ENCODE data around the gene TMEM59. TPM values are rescaled to one million over a fixed set of nuclear protein-coding genes. Genes with fewer than 3 reads are reported as not detected.
"Not testable (repeated sequence)": the region's sequence is repeated elsewhere in the genome, so short reads cannot be mapped to it uniquely, and the experiment has no call there.

The TMEM59 gene
- total RNA-seq, 1 experiment from 2014 or later: 255 TPM

- no peak for DNase-seq (ENCODE audit: low spot score)
Measured at GRCh38 chr1:54013393-54014008, 39.5 kb downstream of the TMEM59 start.

- no peak for DNase-seq (ENCODE audit: low spot score)
Measured at GRCh38 chr1:54012863-54013262, 40.1 kb downstream of the TMEM59 start.

GRCh38 chr1:54012008-54012325, 41.0 kb downstream of the TMEM59 start:
- DNase-seq (ENCODE audit: low spot score): no peak

- no peak for DNase-seq (ENCODE audit: low spot score)
Measured at GRCh38 chr1:54011316-54012007, 41.5 kb downstream of the TMEM59 start.

GRCh38 chr1:54010415-54011117, 42.4 kb downstream of the TMEM59 start:
- no peak for DNase-seq (ENCODE audit: low spot score)

DNA sequence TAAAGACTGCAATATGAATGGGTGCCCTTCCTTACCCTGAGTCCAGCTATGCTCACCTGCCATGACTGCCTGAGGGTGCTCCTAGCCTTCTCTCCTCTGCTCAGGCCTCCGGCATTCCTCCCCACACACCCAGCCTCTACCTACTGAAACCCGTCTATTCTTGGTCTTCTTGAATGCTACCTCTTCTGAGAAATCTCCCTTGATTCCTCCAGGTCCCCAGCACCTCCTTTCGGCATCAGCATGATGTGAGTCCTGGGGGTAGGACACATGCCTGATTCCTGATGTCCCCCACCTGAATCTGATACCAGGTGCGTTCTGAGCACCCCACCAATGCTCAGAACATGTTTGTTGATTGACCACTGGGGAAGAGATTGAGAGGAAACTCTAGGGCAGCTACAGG, 43.6 kb downstream of the TMEM59 start:
- DNase-seq (ENCODE audit: low spot score): no peak

DNA sequence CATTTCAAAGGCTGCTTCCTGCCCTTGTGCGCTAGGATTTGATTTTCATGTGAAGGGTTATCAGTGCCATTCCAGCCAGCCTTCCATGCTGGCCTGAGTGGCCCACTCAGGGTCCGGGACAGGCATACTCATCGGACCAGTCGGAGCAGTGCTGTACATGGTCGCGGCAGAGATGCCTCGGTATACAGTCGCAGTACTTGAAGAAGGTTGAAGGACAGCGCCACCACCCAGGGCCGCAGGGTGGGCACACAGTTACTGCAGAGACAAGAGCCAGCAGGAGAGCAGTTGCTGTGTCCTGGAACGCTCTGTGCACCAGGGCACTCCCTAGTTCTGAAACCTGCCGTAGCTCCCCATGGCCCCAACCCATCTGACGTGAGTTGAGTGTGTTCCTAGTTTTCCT, 44.1 kb downstream of the TMEM59 start:
- DNase-seq (ENCODE audit: low spot score): no peak

GRCh38 chr1:54007613-54008012, 45.4 kb downstream of the TMEM59 start:
- no peak for DNase-seq (ENCODE audit: low spot score)

DNA sequence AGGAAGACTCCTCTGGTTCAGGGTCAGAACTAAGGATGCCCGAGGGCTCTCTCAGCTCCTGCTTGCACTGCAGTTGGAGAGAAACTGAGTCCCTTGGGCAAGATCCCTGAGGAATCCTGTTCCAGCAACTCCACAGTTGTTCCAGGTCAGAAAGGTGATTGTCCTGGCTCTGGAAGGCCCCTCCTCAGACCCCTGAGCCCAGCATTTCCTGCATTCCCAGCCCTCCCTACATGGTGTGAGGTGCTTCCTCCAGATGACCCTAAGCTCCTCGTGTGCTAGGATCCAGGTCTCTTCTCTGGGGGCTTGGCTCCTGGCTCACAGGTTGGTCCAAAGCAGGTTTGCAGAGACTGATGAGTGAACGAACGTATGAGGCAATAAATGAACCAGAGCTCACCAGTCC, 46.5 kb downstream of the TMEM59 start:
- DNase-seq (ENCODE audit: low spot score): no peak

- DNase-seq (ENCODE audit: low spot score): no peak
Measured at GRCh38 chr1:54004481-54005049, 48.4 kb downstream of the TMEM59 start.

DNA sequence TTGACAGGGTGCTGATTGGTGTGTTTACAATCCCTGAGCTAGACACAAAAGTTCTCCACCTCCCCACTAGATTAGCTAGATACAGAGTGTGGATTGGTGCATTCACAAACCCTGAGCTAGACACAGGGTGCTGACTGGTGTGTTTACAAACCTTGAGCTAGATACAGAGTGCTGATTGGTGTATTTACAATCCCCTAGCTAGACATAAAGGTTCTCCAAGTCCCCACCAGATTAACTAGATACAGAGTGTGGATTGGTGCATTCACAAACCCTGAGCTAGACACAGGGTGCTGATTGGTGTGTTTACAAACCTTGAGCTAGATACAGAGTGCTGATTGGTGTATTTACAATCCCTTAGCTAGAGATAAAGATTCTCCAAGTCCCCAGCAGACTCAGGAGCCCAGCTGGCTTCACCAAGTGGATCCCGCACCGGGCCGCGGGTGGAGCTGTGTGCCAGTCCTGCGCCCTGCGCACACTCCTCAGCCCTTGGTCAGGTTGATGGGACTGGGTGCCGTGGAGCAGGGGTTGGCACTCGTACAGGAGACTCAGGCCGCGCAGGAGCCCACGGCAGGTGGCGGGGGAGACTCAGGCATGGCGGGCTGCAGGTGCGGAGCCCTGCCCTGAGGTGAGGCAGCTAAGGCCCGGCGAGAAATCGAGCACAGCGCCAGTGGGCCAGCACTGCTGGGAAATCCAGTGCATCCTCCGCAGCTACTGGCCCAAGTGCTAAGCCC, 49.1 kb downstream of the TMEM59 start:
- not testable (repeated sequence) for DNase-seq (ENCODE audit: low spot score)

DNA sequence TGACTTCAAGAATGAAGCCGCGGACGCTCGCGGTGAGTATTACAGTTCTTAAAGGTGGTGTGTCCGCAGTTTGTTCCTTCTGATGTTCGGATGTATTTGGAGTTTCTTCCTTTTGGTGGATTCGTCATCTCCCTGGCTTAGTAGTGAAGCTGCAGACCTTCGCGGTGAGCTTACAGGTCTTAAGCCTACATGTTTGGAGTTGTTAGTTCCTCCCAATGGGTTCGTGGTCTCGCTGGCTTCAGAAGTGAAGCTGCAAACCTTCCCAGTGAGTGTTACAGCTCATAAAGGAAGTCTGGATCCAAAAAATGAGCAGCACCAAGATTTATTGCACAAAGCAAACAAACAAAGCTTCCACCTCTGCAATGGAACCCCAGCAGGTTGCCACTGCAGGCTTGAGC, 49.8 kb downstream of the TMEM59 start:
- DNase-seq (ENCODE audit: low spot score): no peak

DNA sequence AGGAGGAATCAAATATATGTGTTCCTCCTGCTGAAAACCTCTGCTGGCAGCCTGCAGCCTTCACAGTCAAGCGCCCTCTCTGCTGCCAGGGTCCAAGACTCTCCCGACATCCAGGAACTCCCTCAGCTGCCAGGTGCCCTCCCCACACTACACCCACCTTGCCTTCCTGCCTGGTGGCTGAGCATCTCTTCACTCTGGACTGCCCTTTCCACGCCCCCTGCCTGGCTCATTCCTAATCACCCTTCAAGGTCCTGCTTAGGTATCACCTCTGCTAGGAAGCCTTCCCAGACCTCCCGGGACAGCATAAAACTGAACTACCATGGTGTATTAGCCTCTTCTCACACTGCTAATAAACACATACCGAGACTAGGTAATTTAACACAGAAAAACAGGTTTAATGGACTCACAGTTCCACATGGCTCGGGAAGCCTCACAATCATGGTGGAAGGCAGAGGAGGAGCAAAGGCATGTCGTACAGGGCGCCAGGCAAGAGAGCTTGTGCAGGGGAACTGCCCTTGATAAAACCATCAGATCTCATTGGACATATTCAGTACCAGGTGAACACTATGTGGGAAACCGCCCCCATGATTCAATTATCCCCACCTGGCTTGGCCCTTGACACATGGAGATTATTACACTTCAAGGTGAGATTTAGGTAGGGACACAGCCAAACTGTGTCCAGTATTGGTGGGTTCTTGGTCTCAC, 50.3 kb downstream of the TMEM59 start:
- DNase-seq (ENCODE audit: low spot score): no peak

GRCh38 chr1:54001591-54001990, 51.4 kb downstream of the TMEM59 start:
- DNase-seq (ENCODE audit: low spot score): no peak

- no peak for DNase-seq (ENCODE audit: low spot score)
Measured at GRCh38 chr1:53999920-54000319, 53.1 kb downstream of the TMEM59 start.

- DNase-seq (ENCODE audit: low spot score): no peak
Measured at GRCh38 chr1:53998223-53998622, 54.8 kb downstream of the TMEM59 start.

- no peak for DNase-seq (ENCODE audit: low spot score)
Measured at GRCh38 chr1:53995683-53996082, 57.3 kb downstream of the TMEM59 start.

DNA sequence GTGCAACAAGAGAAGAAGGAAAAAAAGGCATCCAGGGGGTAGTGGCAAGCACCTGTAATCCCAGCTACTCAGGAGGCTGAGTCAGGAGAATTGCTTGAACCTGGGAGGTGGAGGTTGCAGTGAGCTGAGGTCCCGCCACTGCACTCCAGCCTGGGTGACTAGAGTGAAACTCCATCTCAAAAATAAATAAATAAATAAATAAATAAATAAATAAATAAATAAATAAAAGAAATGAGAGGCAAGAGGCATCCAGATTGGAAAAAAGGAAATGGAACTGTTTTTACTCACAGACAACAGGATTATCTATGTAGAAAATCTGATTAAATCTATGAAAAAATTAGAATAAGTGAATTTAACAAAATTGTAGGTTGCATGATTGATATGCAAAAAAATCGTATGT, 58.5 kb downstream of the TMEM59 start:
- not testable (repeated sequence) for DNase-seq (ENCODE audit: low spot score)

DNA sequence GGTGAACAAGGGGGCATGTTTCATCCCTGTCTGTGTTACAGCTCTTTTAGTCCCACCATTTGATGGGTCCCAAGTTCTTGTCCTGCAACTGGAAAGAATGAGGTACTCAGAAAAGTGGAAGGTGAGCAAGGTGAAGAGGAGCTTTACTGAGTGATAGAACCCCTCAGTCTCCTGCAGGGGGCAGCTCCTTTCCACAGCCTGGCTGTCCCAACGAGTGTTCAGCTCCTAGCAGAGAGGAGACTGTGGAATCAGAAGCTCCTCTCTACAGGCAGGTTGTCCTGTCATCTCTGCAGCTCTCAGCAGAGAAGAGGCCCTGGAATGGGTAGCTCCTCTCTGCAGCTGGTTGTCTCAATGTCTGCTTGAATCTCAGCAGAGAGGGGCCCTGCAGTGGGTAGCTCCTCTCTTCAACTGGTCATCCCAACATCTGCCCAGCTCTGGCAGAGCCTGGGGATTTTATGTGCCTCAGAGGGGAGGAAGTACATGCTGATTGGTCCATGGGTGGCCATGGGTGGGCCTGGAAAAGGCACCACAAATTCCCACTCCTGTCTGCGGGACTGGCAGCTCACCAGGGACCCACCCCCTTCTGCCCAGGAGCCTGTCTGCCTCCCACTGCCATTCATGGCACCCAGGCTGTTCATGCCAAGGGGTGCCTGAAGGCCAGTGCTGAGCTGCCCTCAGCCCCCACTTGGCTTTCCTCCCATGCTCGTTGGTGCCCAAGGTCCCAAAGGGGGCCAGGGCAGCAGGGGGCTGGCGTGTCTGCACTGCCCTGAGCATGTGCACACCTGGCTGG, 60.7 kb downstream of the TMEM59 start:
- DNase-seq (ENCODE audit: low spot score): peak; percentile 57

- no peak for DNase-seq (ENCODE audit: low spot score)
Measured at GRCh38 chr1:53987880-53988279, 65.1 kb downstream of the TMEM59 start.

DNA sequence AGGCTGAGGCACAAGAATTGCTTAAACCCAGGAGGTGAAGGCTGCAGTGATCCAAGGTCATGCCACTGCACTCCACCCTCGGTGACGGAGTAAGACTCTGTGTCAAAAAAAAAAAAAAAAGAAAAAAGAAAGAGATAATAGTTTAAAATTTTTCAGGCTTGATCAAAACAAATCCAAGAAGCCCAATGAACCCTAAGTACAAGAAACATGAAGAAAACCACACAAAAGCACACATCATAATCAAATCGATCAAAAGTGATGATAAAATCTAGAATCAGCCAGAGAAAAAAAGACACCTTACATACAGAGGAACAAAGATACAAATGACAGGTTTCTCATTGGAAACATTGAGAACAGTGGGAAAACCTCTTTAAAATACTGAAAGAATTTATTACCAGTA, 66.5 kb downstream of the TMEM59 start:
- DNase-seq (ENCODE audit: low spot score): no peak

Data from HT-29 (cell line).